Lung (tissue), 12 donors: ENCODE measurements around the gene ZCCHC24. TPM values are rescaled to one million over a fixed set of nuclear protein-coding genes. Genes with fewer than 3 reads are reported as not detected.

Source experiments
- ATAC-seq: fragments of 200-7000 bp; cut with Tn5 transposase; one replicate; pipeline ENCODE4 v1.9.1; 2020; ENCODE audit warnings: moderate number of reproducible peaks; ENCODE audit not compliant: insufficient read depth, low FRiP score
- DNase-seq, 3 donors: peaks; one replicate each; pipeline ENCODE4 v3.0.0-alpha.2; 2013 to 2017
- H3K27ac ChIP-seq, 2 donors: one replicate each; pipeline ENCODE4 v1.5.1; 2013; ENCODE audit warnings: mild to moderate bottlenecking in 2 of 2, moderate library complexity in 2 of 2, control low read depth in 1 of 2, inconsistent platforms in 1 of 2, low read depth in 1 of 2, low read length in 1 of 2
- H3K27me3 ChIP-seq, 3 donors: one replicate each; pipeline ENCODE4 v1.5.1; 2013; ENCODE audit warnings: low read length in 2 of 3; ENCODE audit not compliant: control insufficient read depth in 3 of 3, insufficient read depth in 3 of 3
- H3K36me3 ChIP-seq, 4 donors: one replicate each; pipeline ENCODE4 v1.5.1; 2013; ENCODE audit warnings: low read length in 4 of 4, mild to moderate bottlenecking in 1 of 4, moderate library complexity in 1 of 4; ENCODE audit not compliant: control insufficient read depth in 4 of 4, insufficient read depth in 4 of 4
- H3K4me1 ChIP-seq, 5 donors: one replicate each; pipeline ENCODE4 v1.5.1; 2013; ENCODE audit warnings: low read length in 5 of 5, mild to moderate bottlenecking in 2 of 5, moderate library complexity in 1 of 5; ENCODE audit not compliant: control insufficient read depth in 5 of 5, insufficient read depth in 5 of 5
- H3K4me3 ChIP-seq: one replicate; pipeline ENCODE4 v1.5.1; 2013; ENCODE audit warnings: mild to moderate bottlenecking, control low read depth, moderate library complexity
- H3K9ac ChIP-seq, 2 donors: one replicate each; pipeline ENCODE4 v1.5.1; 2013; ENCODE audit warnings: low read length in 2 of 2, control low read depth in 1 of 2; ENCODE audit not compliant: insufficient read depth in 1 of 2
- H3K9me3 ChIP-seq, 4 donors: one replicate each; pipeline ENCODE4 v1.5.1; 2013; ENCODE audit warnings: low read length in 3 of 4, mild to moderate bottlenecking in 1 of 4, moderate library complexity in 1 of 4; ENCODE audit not compliant: control insufficient read depth in 4 of 4, insufficient read depth in 3 of 4
- WGBS, 2 donors: extraction: QIAGEN DNeasy Blood & Tissue Kit; methylation state at CpG; one replicate each; pipeline ENCODE4 v1.1.7; 2013; 5-methylcytosine and 5-hydroxymethylcytosine counted together
- polyA plus RNA-seq, 2 donors: library from polyadenylated mRNA; stranded (reverse); fragments of 200-250 nt; gene quantifications; one replicate each; pipeline ENCODE4 v1.2.1, GENCODE V29; 2013
- total RNA-seq, 2 donors: library from RNA; depleted of rRNA in 1 of 2; stranded (reverse); fragments of >200 nt in 1 of 2; gene quantifications; one replicate each; pipeline ENCODE4 v1.2.1, GENCODE V29; 2014 to 2021
- TF ChIP-seq, protein P1 (sequence below): IDR thresholded peaks from 2 replicates; pipeline ENCODE4 v1.5.1; 2012; ENCODE audit warnings: mild to moderate bottlenecking; ENCODE audit errors: control extremely low read depth, extremely low read depth
- donor health status: control.
- donor health status: control.
- donor health status: Bipolar disorder and iron deficiency.
- donor health status: healthy.
- donor health status: DM: yes; HTN: yes; CAD: no.

The ZCCHC24 gene
- total and polyA plus RNA-seq, 4 donors = 10.4 to 33.5 (median 13.5) TPM

DNA sequence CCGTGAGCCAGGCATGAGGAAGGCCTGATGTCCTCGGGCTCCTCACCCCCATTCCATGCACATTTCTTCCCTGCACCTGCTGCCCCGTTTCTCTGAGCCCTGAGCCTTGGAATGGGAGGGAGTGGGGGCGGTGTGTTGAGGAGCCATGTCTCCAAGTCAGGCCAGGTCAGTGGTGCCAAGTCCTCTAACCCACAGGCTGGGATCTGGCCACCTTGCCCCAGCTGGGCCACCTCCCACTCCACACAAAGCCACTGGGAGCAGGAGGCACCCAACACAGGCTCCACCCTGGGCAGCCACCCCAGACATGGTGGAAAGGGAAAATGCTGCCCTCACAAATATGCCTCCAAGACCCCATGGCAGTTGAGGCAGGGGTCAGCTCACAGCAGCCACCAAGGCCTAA lies 27.7 kb downstream of the ZCCHC24 start:
- DNase-seq (no peak), ATAC-seq (no peak)
- H3K36me3 ChIP-seq = peaks cover 0 to 22% (median 13%) of the 10 kb centered on the region in 4 donors
- no peaks in the 10 kb centered on the region for H3K9me3 ChIP-seq
- H3K27me3 ChIP-seq = no peaks in the 10 kb centered on the region
- H3K9ac ChIP-seq = no peak overlapping the region
- peaks cover 6 to 34% (median 12%) of the 10 kb centered on the region in 5 donors for H3K4me1 ChIP-seq
- no peak overlapping the region for H3K4me3 ChIP-seq
- 76 to 79% methylated on average over 4 of the region's 4 CpGs for WGBS, 2 donors
- H3K27ac ChIP-seq = no peak overlapping the region
- TF ChIP-seq, protein P1, sequence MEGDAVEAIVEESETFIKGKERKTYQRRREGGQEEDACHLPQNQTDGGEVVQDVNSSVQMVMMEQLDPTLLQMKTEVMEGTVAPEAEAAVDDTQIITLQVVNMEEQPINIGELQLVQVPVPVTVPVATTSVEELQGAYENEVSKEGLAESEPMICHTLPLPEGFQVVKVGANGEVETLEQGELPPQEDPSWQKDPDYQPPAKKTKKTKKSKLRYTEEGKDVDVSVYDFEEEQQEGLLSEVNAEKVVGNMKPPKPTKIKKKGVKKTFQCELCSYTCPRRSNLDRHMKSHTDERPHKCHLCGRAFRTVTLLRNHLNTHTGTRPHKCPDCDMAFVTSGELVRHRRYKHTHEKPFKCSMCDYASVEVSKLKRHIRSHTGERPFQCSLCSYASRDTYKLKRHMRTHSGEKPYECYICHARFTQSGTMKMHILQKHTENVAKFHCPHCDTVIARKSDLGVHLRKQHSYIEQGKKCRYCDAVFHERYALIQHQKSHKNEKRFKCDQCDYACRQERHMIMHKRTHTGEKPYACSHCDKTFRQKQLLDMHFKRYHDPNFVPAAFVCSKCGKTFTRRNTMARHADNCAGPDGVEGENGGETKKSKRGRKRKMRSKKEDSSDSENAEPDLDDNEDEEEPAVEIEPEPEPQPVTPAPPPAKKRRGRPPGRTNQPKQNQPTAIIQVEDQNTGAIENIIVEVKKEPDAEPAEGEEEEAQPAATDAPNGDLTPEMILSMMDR = no peak

DNA sequence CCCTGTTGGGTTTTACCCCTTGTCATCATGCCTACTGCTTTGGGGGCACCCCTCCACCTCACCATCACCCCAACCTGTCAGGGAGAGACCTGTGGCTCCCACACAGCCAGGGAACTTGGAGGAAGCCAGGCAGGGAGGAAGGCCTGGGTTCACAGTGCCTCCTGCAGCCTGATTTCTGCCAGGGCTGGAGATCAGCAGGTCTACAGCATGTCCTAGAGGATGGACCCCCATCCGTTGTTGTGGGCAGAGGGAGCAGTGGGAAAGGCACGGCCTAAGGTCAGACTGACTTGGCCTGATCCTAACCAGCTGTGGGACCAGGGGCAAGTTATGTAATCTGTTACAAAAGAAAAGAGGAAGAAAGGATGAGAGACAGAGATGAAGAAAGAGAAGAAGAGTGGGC lies 28.2 kb downstream of the ZCCHC24 start:
- no peak overlapping the region for H3K4me3 ChIP-seq
- H3K27ac ChIP-seq = no peak overlapping the region
- TF ChIP-seq, protein P1 = no peak
- no peak for ATAC-seq
- DNase-seq = no peak
- peaks cover 6 to 34% (median 13%) of the 10 kb centered on the region in 5 donors for H3K4me1 ChIP-seq
- no peaks in the 10 kb centered on the region for H3K9me3 ChIP-seq
- 32 to 57% methylated on average over 2 of the region's 2 CpGs for WGBS, 2 donors
- no peak overlapping the region for H3K9ac ChIP-seq
- H3K36me3 ChIP-seq = peaks cover 0 to 23% (median 13%) of the 10 kb centered on the region in 4 donors
- no peaks in the 10 kb centered on the region for H3K27me3 ChIP-seq

DNA sequence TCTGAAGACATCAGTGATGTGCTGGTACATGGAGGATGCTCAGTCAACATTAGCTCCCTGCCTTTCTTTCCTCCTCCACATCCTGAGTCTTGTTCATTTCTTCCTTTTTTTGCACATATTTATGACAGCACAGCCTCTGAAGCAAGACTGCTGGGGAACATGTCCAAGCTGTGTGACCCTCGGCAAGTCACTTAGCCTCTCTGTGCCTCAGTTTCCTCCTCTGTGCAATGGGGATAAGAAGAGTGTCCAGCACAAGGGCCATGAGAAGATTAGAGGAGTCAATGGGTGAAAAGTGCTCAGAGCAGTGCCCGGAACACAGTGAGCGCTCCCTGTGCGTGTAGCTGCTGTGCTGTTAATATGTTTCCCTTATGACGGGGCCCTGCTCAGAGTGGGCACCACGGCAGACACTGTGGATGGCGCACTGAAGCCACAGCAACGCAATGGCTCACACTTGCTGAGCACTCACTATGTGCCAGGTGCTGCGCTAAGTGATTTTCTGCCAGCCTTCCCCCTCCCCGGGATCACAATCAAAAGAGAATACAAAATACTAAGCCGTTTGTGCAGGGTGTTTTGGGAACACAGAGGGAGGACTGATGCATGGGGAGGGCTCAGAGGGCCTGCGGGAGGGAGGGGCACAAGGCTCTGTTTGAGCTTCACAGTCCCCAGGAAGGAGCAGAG lies 28.7 kb downstream of the ZCCHC24 start:
- no peaks in the 10 kb centered on the region for H3K27me3 ChIP-seq
- DNase-seq (peak in 1 of 3 donors; percentile 4), ATAC-seq (no peak)
- no peak overlapping the region for H3K27ac ChIP-seq
- 80 to 81% methylated on average over 11 to 12 of the region's 12 CpGs for WGBS, 2 donors
- TF ChIP-seq, protein P1 = no peak
- H3K36me3 ChIP-seq = peaks cover 0 to 23% (median 15%) of the 10 kb centered on the region in 4 donors
- H3K4me3 ChIP-seq = no peak overlapping the region
- peaks cover 6 to 32% (median 14%) of the 10 kb centered on the region in 5 donors for H3K4me1 ChIP-seq
- no peaks in the 10 kb centered on the region for H3K9me3 ChIP-seq
- H3K9ac ChIP-seq = no peak overlapping the region
